BLaER1 treated with 17β-estradiol and CSF1 and Interleukin-3, amounts not matched to agents 10 nM and 100 nM (cell line): ENCODE measurements around the gene SOCS7.

ENCODE experiments used
- H3K27ac ChIP-seq, 11 experiments: shearing (Covaris generic); formaldehyde crosslinking; 2 replicates each; pipeline ENCODE4 v1.8.1; 2022
- H3K27me3 ChIP-seq, 11 experiments: shearing (Covaris generic); formaldehyde crosslinking; 2 replicates each; pipeline ENCODE4 v1.8.1; 2022
- H3K36me3 ChIP-seq, 11 experiments: shearing (Covaris generic); formaldehyde crosslinking; 2 replicates each; pipeline ENCODE4 v1.8.1; 2022
- H3K4me1 ChIP-seq, 10 experiments: shearing (Covaris generic); formaldehyde crosslinking; 2 replicates each; pipeline ENCODE4 v1.8.1; 2022
- H3K4me2 ChIP-seq, 11 experiments: shearing (Covaris generic); formaldehyde crosslinking; 2 replicates each; pipeline ENCODE4 v1.8.1; 2022
- H3K4me3 ChIP-seq, 10 experiments: shearing (Covaris generic); formaldehyde crosslinking; 2 replicates each; pipeline ENCODE4 v1.8.1; 2022
- H3K9ac ChIP-seq, 11 experiments: shearing (Covaris generic); formaldehyde crosslinking; 2 replicates each; pipeline ENCODE4 v1.8.1; 2022
- H3K9me3 ChIP-seq, 11 experiments: shearing (Covaris generic); formaldehyde crosslinking; replicated peaks in 1 of 11; 2 replicates each; pipeline ENCODE4 v1.8.1; 2022
- H4K20me1 ChIP-seq, 11 experiments: shearing (Covaris generic); formaldehyde crosslinking; 2 replicates each; pipeline ENCODE4 v1.8.1; 2022
- Cebpa-rat ChIP-seq, 11 experiments: shearing (Covaris generic); IDR thresholded peaks; 2 replicates each; pipeline ENCODE4 v1.8.1; 2022

SOCS7 gene, protein sequence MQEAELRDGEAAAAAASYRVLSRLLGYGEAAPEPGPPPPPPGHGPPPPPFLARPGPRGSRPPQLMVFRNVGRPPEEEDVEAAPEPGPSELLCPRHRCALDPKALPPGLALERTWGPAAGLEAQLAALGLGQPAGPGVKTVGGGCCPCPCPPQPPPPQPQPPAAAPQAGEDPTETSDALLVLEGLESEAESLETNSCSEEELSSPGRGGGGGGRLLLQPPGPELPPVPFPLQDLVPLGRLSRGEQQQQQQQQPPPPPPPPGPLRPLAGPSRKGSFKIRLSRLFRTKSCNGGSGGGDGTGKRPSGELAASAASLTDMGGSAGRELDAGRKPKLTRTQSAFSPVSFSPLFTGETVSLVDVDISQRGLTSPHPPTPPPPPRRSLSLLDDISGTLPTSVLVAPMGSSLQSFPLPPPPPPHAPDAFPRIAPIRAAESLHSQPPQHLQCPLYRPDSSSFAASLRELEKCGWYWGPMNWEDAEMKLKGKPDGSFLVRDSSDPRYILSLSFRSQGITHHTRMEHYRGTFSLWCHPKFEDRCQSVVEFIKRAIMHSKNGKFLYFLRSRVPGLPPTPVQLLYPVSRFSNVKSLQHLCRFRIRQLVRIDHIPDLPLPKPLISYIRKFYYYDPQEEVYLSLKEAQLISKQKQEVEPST

DNA sequence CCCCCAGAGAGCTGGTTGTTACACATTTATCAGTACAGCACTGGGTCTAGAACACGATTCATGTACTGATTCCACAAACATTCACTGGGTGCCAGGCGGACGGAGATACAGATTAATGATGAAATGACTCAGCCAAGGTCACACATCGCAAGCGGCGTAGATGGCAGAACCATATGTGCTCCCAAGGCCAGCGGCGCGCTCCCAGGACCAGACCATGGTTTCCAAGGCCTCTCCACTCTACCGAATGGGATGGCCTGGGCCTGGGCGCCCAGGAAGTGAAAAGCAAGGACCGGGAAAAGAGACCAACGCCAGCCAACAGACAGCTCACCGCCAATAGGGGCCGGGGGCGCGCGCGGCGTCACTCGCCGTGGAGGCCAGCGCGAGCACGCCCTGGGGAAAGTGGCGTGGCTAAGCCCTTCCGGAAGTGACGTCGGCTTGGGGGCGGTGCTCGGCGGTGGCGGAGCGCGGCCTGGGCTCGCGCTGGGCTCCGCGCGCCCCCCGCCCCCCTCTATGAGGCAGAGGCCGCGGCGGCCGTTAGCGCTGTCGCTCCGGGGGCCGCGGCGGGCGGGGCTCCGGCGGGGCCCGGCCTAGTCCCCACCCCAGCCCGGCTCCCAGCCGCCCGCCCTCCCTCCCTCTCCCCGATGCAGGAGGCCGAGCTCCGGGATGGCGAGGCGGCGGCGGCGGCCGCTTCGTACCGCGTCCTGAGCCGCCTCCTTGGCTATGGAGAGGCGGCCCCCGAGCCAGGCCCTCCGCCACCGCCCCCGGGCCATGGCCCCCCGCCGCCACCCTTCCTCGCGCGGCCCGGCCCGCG lies at the start of gene SOCS7:
Gene SOCS7 (plus strand): TSS at position 433 of the 811 bp plus-strand sequence. CDS start 209 bp downstream, at position 642.
- H3K36me3 ChIP-seq = peaks cover 0 to 7% (median 0%) of the 10 kb centered on the region in 11 experiments; a peak in 4 of 22 replicates
- H4K20me1 ChIP-seq = peaks cover 24 to 45% (median 39%) of the 10 kb centered on the region in 11 experiments; a peak in 16 of 22 replicates
- H3K9ac ChIP-seq = peak within 1 kb of the TSS; percentile 78 to 93 (median 85)
- H3K27ac ChIP-seq = peak within 1 kb of the TSS; percentile 47 to 84 (median 72); a peak in 21 of 22 replicates
- peak within 1 kb of the TSS; percentile 74 to 99 (median 95) for H3K4me2 ChIP-seq
- peak within 1 kb of the TSS; percentile 81 to 96 (median 89) for H3K4me3 ChIP-seq
- no peaks in the 10 kb centered on the region for H3K27me3 ChIP-seq
- no peak for TF ChIP-seq Cebpa-rat (IDR thresholded peaks at IDR 0.05)
- no peaks in the 10 kb centered on the region for H3K9me3 ChIP-seq
- H3K4me1 ChIP-seq = peaks cover 21 to 45% (median 31%) of the 10 kb centered on the region in 10 experiments

DNA sequence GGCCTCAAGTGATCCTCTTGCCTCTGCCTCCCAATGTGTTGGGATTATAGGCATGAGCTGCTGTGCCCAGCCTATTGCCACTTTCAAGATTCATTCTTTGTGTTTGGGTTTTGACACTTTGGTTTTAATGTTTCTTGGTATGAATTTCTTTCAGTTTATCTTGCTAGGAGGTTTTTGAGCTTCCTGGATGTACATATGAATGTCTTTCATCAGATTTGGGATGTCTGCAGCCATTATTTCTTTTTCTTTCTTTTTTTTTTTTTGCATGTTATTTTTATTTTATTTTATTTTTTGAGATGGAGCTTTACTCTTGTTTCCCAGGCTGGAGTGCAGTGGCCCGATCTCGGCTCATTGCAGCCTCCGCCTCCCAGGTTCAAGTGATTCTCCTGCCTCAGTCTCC lies 36.1 kb upstream of the SOCS7 start:
- no peak for TF ChIP-seq Cebpa-rat (IDR thresholded peaks at IDR 0.05)
- Histone ChIP-seq H3K9ac (no peak overlapping the region), H3K4me2 (no peak overlapping the region), H3K4me1 (peaks cover 0 to 8% (median 0%) of the 10 kb centered on the region in 10 experiments; a peak in 5 of 20 replicates), H3K4me3 (no peak overlapping the region), H3K36me3 (peaks cover 36 to 73% (median 60%) of the 10 kb centered on the region in 11 experiments), H4K20me1 (no peaks in the 10 kb centered on the region), H3K27me3 (no peaks in the 10 kb centered on the region), H3K9me3 (no peaks in the 10 kb centered on the region), H3K27ac (no peak overlapping the region)

DNA sequence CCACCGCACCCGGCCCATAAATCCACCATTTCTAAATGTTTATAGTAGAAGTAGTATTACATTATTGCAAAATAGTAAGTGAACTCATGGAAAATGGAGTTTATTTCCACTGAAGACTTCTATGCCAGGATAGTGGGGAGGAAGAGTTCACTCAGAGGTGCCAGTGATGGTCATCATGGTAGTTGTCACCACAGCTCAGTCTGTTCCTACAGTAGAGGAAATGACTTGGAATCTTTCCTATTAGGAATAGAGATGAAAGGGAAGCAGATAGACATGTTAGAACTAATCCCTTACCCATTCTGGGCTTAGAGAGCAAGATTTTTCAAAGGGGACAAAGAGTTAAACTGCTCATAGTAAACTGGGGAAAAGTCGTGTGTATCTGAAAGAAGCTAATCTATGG lies 34.6 kb upstream of the SOCS7 start:
- peaks cover 39 to 76% (median 67%) of the 10 kb centered on the region in 11 experiments for H3K36me3 ChIP-seq
- no peaks in the 10 kb centered on the region for H3K27me3 ChIP-seq
- TF ChIP-seq Cebpa-rat (IDR thresholded peaks at IDR 0.05) = no peak
- H3K4me3 ChIP-seq = no peak overlapping the region
- H3K9ac ChIP-seq = no peak overlapping the region
- H3K4me1 ChIP-seq = peaks cover 0 to 11% (median 0%) of the 10 kb centered on the region in 10 experiments; a peak in 5 of 20 replicates
- H4K20me1 ChIP-seq = no peaks in the 10 kb centered on the region
- H3K4me2 ChIP-seq = no peak overlapping the region
- H3K9me3 ChIP-seq = no peaks in the 10 kb centered on the region
- no peak overlapping the region for H3K27ac ChIP-seq

DNA sequence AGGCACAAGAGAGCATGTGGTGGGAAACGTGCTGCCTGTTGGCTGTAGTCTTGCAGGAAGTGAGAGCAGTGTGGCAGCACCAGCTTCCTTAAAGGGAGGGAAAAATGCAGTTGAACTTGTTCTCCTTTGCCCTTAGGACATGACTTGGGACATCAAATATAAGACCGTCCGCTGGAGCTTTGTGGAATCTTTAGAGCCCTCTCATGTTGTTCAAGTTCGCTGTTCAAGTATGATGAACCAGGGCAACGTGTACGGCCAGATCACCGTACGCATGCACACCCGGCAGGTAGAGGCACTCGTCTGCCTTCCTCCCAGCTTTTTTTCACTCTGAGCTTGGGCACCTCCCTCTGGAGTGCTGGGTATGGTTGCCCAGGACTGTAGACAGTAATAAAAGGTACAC lies 31.2 kb upstream of the SOCS7 start:
- H3K9me3 ChIP-seq = no peaks in the 10 kb centered on the region
- H3K4me2 ChIP-seq = no peak overlapping the region
- no peaks in the 10 kb centered on the region for H4K20me1 ChIP-seq
- H3K36me3 ChIP-seq = peaks cover 42 to 84% (median 69%) of the 10 kb centered on the region in 11 experiments
- no peak overlapping the region for H3K27ac ChIP-seq
- no peak overlapping the region for H3K9ac ChIP-seq
- no peak for TF ChIP-seq Cebpa-rat (IDR thresholded peaks at IDR 0.05)
- H3K27me3 ChIP-seq = no peaks in the 10 kb centered on the region
- H3K4me3 ChIP-seq = no peak overlapping the region
- H3K4me1 ChIP-seq = peaks cover 21 to 32% (median 26%) of the 10 kb centered on the region in 10 experiments

DNA sequence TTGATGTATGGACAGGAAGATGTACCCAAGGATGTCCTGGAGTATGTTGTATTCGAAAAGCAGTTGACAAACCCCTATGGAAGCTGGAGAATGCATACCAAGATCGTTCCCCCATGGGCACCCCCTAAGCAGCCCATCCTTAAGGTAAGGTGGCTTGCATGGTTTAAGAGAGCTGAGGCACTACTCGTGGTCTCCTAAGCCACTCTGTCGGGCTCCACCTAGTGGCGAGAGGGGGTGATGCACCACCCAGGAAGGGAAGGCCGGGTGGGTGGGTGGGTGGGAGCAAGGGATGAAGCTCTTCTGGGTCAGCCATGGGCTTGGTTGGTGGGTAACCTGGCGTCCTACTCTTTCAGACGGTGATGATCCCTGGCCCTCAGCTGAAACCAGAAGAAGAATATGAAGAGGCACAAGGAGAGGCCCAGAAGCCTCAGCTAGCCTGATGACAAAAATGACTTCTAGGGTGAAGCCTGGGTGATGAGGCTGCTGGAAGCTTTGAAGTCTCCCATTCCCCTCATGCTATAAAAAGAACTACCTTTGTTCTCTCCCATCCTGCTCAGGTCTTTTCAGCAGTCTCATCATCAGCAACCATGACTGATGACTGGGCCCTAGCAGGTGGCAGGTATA lies 29.4 kb upstream of the SOCS7 start:
- H3K27ac ChIP-seq = no peak overlapping the region
- TF ChIP-seq Cebpa-rat (IDR thresholded peaks at IDR 0.05) = no peak
- H3K4me1 ChIP-seq = peaks cover 39 to 50% (median 44%) of the 10 kb centered on the region in 10 experiments
- H3K4me2 ChIP-seq = no peak overlapping the region
- no peak overlapping the region for H3K9ac ChIP-seq
- H3K4me3 ChIP-seq = no peak overlapping the region
- no peaks in the 10 kb centered on the region for H4K20me1 ChIP-seq
- peaks cover 29 to 66% (median 54%) of the 10 kb centered on the region in 11 experiments for H3K36me3 ChIP-seq
- H3K27me3 ChIP-seq = no peaks in the 10 kb centered on the region
- H3K9me3 ChIP-seq = no peaks in the 10 kb centered on the region

DNA sequence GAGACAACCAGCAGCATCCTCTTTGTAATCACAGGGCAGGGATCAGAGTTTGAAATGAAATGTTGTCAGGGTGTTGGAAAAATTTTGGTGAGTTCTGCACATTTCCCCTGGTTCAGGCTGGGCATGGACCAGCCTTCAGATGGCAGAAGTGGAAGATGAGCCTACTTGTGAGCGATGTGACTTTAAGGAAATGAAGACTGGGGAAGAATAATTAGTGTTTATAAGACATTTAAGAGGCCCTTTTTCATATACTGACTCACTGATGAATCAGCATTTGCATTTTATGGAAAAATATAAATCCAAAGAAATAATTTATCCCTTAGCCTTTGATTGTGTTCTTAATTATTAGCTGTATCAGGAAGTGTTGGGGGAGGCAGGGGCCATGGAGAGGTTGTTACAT lies 28.7 kb upstream of the SOCS7 start:
- H3K4me3 ChIP-seq = no peak overlapping the region
- no peaks in the 10 kb centered on the region for H4K20me1 ChIP-seq
- peaks cover 45 to 56% (median 51%) of the 10 kb centered on the region in 10 experiments for H3K4me1 ChIP-seq
- H3K27ac ChIP-seq = no peak overlapping the region
- no peak for TF ChIP-seq Cebpa-rat (IDR thresholded peaks at IDR 0.05)
- H3K9ac ChIP-seq = no peak overlapping the region
- no peaks in the 10 kb centered on the region for H3K27me3 ChIP-seq
- peaks cover 24 to 60% (median 49%) of the 10 kb centered on the region in 11 experiments for H3K36me3 ChIP-seq
- H3K4me2 ChIP-seq = no peak overlapping the region
- no peaks in the 10 kb centered on the region for H3K9me3 ChIP-seq

DNA sequence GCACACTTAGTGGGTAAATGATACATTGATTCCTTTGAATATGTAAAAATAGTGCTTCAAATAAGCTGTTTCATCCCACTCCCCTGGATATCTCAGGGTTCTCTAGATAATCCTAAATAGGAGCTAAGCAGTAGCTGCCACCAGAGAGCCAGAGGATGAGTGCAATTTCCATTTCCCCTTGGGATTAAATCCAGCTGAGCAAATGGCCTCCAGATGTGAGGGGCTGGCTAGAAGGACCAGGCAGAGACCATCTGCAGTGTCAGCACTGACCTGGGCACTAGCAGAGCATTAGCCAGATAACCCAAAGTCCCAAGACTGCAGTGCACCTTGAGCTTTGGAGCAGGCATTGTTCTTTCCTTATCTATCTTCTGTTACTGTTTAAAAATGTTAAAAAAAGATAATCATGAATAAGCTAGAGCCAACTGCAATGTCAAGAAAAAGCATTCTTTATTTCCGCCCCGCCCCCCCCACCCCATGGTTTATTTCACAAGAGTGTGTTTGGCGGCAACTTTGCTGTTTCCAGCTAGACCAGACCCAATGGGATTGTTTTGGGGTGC lies 27.4 kb upstream of the SOCS7 start:
- H3K27ac ChIP-seq = peak overlapping the region in 7 of 11 experiments; percentile 68 to 83 (median 78); a peak in 11 of 22 replicates
- H3K27me3 ChIP-seq = no peaks in the 10 kb centered on the region
- H3K4me3 ChIP-seq = no peak overlapping the region
- no peak for TF ChIP-seq Cebpa-rat (IDR thresholded peaks at IDR 0.05)
- no peaks in the 10 kb centered on the region for H3K9me3 ChIP-seq
- H3K4me2 ChIP-seq = peak overlapping the region; percentile 66 to 96 (median 85); a peak in 21 of 22 replicates
- peaks cover 20 to 49% (median 42%) of the 10 kb centered on the region in 11 experiments for H3K36me3 ChIP-seq
- peak overlapping the region in 3 of 11 experiments; percentile 57 to 72 (median 71); a peak in 4 of 22 replicates for H3K9ac ChIP-seq
- H4K20me1 ChIP-seq = no peaks in the 10 kb centered on the region
- peaks cover 56 to 67% (median 62%) of the 10 kb centered on the region in 10 experiments for H3K4me1 ChIP-seq

DNA sequence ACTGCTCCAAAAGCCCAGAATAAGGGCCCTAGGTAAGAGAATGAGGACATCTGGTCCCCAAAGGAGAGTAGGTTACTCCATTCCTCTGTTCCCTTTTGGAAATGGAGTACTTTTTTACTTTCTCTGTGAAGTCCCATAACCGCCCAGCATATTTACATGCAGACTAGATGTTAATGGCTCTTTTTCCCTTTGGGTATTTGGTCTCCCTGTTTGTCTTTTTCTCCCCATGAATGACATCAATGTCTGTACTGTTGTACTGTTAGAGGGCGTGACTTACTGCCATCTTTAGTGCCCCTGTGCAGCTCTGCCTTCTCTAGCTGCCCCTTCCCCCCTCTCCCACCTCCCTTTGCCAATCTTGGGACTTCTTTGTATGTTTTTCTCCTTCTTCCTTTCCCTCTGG lies 26.9 kb upstream of the SOCS7 start:
- Histone ChIP-seq H3K4me1 (peaks cover 56 to 73% (median 68%) of the 10 kb centered on the region in 10 experiments), H4K20me1 (no peaks in the 10 kb centered on the region), H3K27ac (peak overlapping the region in 10 of 11 experiments; percentile 19 to 83 (median 78); a peak in 17 of 22 replicates), H3K9me3 (no peaks in the 10 kb centered on the region), H3K27me3 (no peaks in the 10 kb centered on the region), H3K4me2 (peak overlapping the region; percentile 66 to 96 (median 85)), H3K36me3 (peaks cover 20 to 43% (median 37%) of the 10 kb centered on the region in 11 experiments), H3K9ac (peak overlapping the region in 8 of 11 experiments; percentile 40 to 72 (median 62); a peak in 14 of 22 replicates), H3K4me3 (0 out of 20 replicates have a peak overlapping the region, but pooled peaks of 1 of the 10 experiments have one; percentile 27)
- no peak for TF ChIP-seq Cebpa-rat (IDR thresholded peaks at IDR 0.05)
